GM12892 (cell line): ENCODE data around the gene SPATA22.

ENCODE experiments used
- POLR2A ChIP-seq: IDR thresholded peaks from 2 replicates; pipeline ENCODE4 v1.6.1; 2011; ENCODE audit warnings: low read depth, low read length, control low read depth
- POLR2AphosphoS5 ChIP-seq: IDR thresholded peaks from 2 replicates; pipeline ENCODE4 v1.6.1; 2011; ENCODE audit warnings: low read depth, low read length, control low read depth

DNA sequence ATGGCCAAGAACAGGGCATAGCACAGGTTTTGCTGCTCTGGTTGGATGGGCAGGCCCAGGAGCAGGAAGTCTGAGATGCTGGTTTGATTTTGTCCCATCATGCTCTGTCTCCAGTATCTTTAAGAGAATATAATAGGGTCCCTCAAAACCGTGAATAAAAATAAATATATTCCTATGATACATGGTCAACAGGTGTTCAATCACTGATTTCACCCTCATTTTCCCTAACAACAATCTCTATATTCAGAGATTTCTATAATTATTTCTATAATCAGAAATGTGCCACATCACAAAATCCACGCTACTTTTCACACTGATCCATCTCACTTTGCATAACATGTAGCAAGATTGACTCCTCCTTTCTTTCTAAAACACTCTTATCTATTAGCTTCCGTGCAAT is 37.9 kb downstream of the SPATA22 start, which contains the start of gene OR1E2:
- TF ChIP-seq POLR2A (no peak), POLR2AphosphoS5 (no peak)
